ENCODE measurements around the gene FOXP1.

DNA sequence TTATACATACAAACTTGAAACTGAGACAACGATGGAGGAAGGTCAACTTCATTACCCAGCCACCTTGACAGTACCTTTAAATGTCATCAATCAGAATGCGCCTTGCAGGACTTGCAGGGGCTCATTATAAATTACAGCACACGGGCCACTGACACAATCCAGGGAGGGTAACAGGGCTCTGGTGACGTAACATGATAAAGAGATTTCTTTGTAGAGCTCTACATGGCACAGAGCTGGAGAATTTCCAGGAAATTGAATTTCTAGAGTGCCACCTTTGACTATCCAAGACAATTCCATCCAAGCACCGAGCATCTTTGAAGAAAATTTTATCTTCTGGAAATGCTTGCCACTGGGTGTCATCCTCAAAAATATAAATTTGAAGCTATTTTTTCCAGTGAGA, 486.0 kb downstream of the FOXP1 start:
- TF ChIP-seq, protein P1, sequence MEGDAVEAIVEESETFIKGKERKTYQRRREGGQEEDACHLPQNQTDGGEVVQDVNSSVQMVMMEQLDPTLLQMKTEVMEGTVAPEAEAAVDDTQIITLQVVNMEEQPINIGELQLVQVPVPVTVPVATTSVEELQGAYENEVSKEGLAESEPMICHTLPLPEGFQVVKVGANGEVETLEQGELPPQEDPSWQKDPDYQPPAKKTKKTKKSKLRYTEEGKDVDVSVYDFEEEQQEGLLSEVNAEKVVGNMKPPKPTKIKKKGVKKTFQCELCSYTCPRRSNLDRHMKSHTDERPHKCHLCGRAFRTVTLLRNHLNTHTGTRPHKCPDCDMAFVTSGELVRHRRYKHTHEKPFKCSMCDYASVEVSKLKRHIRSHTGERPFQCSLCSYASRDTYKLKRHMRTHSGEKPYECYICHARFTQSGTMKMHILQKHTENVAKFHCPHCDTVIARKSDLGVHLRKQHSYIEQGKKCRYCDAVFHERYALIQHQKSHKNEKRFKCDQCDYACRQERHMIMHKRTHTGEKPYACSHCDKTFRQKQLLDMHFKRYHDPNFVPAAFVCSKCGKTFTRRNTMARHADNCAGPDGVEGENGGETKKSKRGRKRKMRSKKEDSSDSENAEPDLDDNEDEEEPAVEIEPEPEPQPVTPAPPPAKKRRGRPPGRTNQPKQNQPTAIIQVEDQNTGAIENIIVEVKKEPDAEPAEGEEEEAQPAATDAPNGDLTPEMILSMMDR (IDR thresholded peaks at IDR 0.05) = no peak
- TF ChIP-seq EZH2 (IDR thresholded peaks at IDR 0.05) (no peak), EZH2phosphoT487 (IDR thresholded peaks at IDR 0.05) (no peak)

Data from neural progenitor cell (in vitro differentiated cells).